ENCODE results near the gene TREH. TPM values are rescaled to one million over a fixed set of nuclear protein-coding genes. Genes with fewer than 3 reads are reported as not detected.

The TREH gene
- total and polyA plus RNA-seq, 12 donors = 0.11 to 4.8 (median 0.83) TPM; not detected in 9

DNA sequence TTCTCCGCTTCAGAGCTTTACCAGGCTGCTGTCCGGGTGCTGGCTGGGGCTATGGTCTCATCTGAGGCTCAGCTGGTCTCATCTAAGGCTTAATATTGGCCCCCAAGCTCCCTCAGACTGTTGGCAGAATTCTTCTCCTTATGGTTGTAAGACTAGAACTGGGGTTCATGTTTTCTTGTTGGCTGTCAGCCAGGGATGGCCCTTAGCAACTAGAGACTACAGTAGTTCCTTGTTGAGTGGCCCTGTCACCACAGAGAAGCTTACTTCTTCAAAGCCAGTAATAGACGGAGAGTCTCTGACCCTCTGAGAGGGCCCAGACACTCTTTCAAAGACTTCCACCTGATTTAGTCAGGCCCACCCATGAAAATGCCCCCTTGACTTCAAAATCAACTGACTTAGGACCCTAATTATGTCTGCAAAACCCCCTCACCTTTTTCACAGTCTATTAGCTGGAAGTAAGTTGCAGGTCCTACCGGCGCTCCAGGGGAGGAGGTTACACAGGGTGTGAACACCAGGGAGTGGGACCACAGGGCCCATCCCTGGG lies 24.2 kb upstream of the TREH start:
- 94 to 95% methylated on average over 5 of the region's 5 CpGs for WGBS, 2 donors
- Histone ChIP-seq H3K4me1 (peaks cover 0 to 27% (median 0%) of the 10 kb centered on the region in 9 donors), H3K9me3 (peaks cover 0 to 12% (median 0%) of the 10 kb centered on the region in 11 donors), H3K27me3 (no peaks in the 10 kb centered on the region), H3K27ac (no peak overlapping the region), H3K36me3 (no peaks in the 10 kb centered on the region), H3K4me3 (no peak overlapping the region)
- peak in 3 of 8 donors; percentile 42 to 57 (median 53) for ATAC-seq
- DNase-seq = peak in 1 of 2 donors; percentile 33
- TF ChIP-seq, protein P1, sequence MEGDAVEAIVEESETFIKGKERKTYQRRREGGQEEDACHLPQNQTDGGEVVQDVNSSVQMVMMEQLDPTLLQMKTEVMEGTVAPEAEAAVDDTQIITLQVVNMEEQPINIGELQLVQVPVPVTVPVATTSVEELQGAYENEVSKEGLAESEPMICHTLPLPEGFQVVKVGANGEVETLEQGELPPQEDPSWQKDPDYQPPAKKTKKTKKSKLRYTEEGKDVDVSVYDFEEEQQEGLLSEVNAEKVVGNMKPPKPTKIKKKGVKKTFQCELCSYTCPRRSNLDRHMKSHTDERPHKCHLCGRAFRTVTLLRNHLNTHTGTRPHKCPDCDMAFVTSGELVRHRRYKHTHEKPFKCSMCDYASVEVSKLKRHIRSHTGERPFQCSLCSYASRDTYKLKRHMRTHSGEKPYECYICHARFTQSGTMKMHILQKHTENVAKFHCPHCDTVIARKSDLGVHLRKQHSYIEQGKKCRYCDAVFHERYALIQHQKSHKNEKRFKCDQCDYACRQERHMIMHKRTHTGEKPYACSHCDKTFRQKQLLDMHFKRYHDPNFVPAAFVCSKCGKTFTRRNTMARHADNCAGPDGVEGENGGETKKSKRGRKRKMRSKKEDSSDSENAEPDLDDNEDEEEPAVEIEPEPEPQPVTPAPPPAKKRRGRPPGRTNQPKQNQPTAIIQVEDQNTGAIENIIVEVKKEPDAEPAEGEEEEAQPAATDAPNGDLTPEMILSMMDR (IDR thresholded peaks at IDR 0.05) = no peak
- intact Hi-C loops (cut with DNase I) = no loop called here

DNA sequence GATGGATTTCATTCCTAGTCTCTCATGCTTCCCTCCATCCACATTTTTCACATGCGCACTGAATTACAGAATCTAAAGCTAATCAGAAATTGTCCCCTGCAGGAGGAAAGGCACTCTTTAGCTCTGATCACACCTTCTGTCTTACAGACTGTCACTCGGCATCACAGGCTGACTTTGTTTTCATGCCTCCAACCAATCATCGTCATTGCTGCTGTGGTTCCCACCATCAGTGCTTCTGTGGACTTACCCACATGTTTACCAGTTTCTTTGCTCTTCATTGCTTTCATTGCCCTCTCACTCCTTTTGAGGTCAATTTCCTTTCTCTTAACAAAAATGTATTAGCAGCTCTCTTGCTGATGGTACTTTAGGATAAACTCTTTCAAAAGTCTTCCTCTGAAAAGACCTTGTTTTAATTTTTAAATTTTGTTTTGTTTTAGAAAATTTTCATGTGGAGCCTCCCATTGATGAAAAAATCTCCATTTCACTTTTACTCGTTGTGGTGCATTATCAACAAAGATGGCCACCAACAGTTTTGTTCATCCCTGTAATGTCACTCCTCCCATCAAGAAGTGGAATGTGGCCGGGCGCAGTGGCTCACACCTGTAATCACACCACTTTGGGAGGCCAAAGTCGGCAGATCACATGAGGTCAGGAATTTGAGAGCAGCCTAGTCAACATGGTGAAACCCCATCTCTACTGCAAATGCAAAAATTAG lies 20.2 kb upstream of the TREH start:
- ATAC-seq = no peak
- peaks cover 0 to 20% (median 0%) of the 10 kb centered on the region in 9 donors for H3K4me1 ChIP-seq

DNA sequence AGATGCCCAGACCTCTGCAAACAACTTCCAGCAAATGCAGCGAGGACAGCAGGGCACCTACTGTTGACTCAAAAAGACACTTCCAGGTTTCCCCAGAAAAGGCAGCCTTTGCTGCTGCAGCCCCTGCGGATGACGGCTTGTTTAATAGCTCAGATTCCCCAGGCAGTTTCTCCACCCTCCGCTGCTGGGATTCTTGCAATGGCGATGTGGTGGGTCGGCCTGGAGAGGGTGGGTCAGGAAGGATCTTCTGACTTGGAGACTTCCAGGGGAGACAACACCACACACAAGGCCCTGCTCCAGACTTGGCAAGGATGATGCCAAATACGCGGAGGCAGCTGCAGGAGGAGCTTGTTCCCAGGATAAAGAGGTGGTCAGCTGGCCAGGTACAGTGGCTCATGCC lies 17.9 kb upstream of the TREH start:
- H3K4me1 ChIP-seq = peaks cover 0 to 18% (median 0%) of the 10 kb centered on the region in 9 donors
- ATAC-seq = no peak
- no peaks in the 10 kb centered on the region for H3K27me3 ChIP-seq
- DNase-seq = no peak
- no peak overlapping the region for H3K27ac ChIP-seq
- H3K4me3 ChIP-seq = no peak overlapping the region
- intact Hi-C loops (cut with DNase I) = loop anchor here in 5 of 10 donors (10.0 kb wide), 3 partner anchors 87 to 257 kb away; partner anchors contain the start of gene UPK2 (in 2 of the 5)
- peaks cover 0 to 12% (median 0%) of the 10 kb centered on the region in 11 donors for H3K9me3 ChIP-seq
- TF ChIP-seq, protein P1 (IDR thresholded peaks at IDR 0.05) = no peak
- H3K36me3 ChIP-seq = no peaks in the 10 kb centered on the region
- WGBS, 2 donors = 73 to 76% methylated on average over 8 of the region's 8 CpGs

More for the DNA sequence above, 20.2 kb upstream of the TREH start:
- TF ChIP-seq, protein P1 (IDR thresholded peaks at IDR 0.05) = no peak
- DNase-seq = no peak
- Histone ChIP-seq H3K36me3 (no peaks in the 10 kb centered on the region), H3K27ac (peak overlapping the region in 1 of 10 donors; percentile 71), H3K27me3 (no peaks in the 10 kb centered on the region), H3K9me3 (peaks cover 0 to 12% (median 0%) of the 10 kb centered on the region in 11 donors), H3K4me3 (no peak overlapping the region)
- intact Hi-C loops (cut with DNase I) = loop anchor here in 5 of 10 donors (10.0 kb wide), 3 partner anchors 85 to 255 kb away; partner anchors contain the start of gene UPK2 (in 2 of the 5)
- 82 to 83% methylated on average over 7 of the region's 7 CpGs for WGBS, 2 donors

DNA sequence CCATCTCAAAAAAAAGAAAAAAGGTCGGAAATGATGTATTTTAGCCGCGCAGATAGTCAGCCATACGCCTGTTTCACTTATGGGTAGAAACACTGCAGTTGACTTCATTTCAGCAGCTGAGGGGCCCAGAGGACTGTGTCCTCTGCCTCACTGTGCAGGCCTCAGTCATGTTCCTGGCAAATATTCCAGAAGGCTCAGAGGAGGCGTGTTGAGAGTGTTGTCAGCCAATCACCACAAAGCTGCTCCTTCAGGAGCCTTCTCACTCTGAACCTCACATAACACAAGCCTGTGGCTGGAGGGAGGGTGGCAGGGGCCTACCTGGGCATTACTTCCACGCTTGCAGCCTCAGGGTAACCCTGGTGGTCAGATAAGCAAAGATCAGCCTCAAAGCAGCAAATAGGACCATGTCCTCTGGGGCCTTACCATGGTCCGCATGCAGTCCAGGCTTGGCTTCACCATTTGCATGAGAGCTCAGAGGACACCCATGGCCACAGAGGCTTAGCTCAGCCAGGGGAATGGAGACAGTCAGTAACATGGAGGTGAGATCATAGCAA lies 17.3 kb upstream of the TREH start:
- Histone ChIP-seq H3K36me3 (no peaks in the 10 kb centered on the region), H3K27ac (no peak overlapping the region), H3K4me1 (peaks cover 0 to 24% (median 0%) of the 10 kb centered on the region in 9 donors), H3K9me3 (peaks cover 0 to 12% (median 0%) of the 10 kb centered on the region in 11 donors), H3K27me3 (no peaks in the 10 kb centered on the region), H3K4me3 (no peak overlapping the region)
- ATAC-seq = no peak
- DNase-seq = no peak
- intact Hi-C loops (cut with DNase I) = loop anchor here in 5 of 10 donors (10.0 kb wide), 3 partner anchors 88 to 258 kb away; partner anchors contain the start of gene UPK2 (in 2 of the 5)
- 77 to 80% methylated on average over 7 of the region's 7 CpGs for WGBS, 2 donors
- TF ChIP-seq, protein P1 (IDR thresholded peaks at IDR 0.05) = no peak
